GM12878 (cell line): Measurements from ENCODE around the gene BCL2. TPM values are rescaled to one million over a fixed set of nuclear protein-coding genes. Genes with fewer than 3 reads are reported as not detected.

ENCODE experiments used
- ATAC-seq: fragments of 200-7000 bp; cut with Tn5 transposase; 3 replicates; pipeline ENCODE4 v1.9.1; 2020; ENCODE audit warnings: mild to moderate bottlenecking, moderate library complexity
- BruUV-seq: library from RNA; stranded (reverse); fragments of 400-500 nt; replicated peaks from 2 replicates; lab custom pipeline; 2021; lab: Mats Ljungman, UMichigan
- CTCF ChIA-PET: fragments of 300-600 bp; sonication (Branson Sonifier 250); formaldehyde crosslinking; extraction: SDS; loops from one replicate; lab custom pipeline; 2021; ENCODE audit warnings: inconsistent platforms; lab: Yijun Ruan, JAX
- POLR2A ChIA-PET: fragments of 350-600 bp; formaldehyde crosslinking; extraction: SDS; loops from one replicate; lab custom pipeline; 2021; ENCODE audit warnings: inconsistent platforms; lab: Charles Lee
- RAD21 ChIA-PET: fragments of 300-600 bp; sonication (Branson Sonifier 250); formaldehyde crosslinking; loops from one replicate; lab custom pipeline; 2023; ENCODE audit warnings: antibody characterized with exemption; ENCODE audit not compliant: unreplicated experiment; lab: Charles Lee
- SMC1A ChIA-PET: fragments of 300-600 bp; sonication (Branson Sonifier 250); formaldehyde crosslinking; loops from one replicate; lab custom pipeline; 2023; ENCODE audit not compliant: unreplicated experiment, uncharacterized antibody; lab: Charles Lee
- DNase-seq: peaks from one replicate; pipeline ENCODE4 v3.0.0-alpha.2; 2011; ENCODE audit warnings: low read depth, low spot score
- FAIRE-seq: peaks from 3 replicates; lab custom pipeline; 2011; peaks lifted over from hg19 to GRCh38; lab: Jason Lieb, UNC
- H2AFZ ChIP-seq: 2 replicates; pipeline ENCODE4 v1.6.0; 2011; ENCODE audit warnings: low read depth, low read length, control low read depth; ENCODE audit not compliant: control insufficient read depth
- H3K27ac ChIP-seq: 2 replicates; pipeline ENCODE4 v1.5.1; 2011; ENCODE audit warnings: control low read depth; ENCODE audit not compliant: control insufficient read depth, insufficient read depth
- H3K27me3 ChIP-seq, 2 experiments: replicated peaks in 1 of 2; 2 replicates each; pipeline versions ENCODE4 v1.6.0 to v1.6.1; 2011; ENCODE audit warnings: low read length in 1 of 2; ENCODE audit not compliant: control insufficient read depth in 2 of 2, insufficient read depth in 2 of 2
- H3K36me3 ChIP-seq, 2 experiments: 2 replicates each; pipeline ENCODE4 v1.5.1; 2011; ENCODE audit warnings: low read length in 1 of 2; ENCODE audit not compliant: control insufficient read depth in 2 of 2, insufficient read depth in 2 of 2
- H3K4me1 ChIP-seq: 2 replicates; pipeline ENCODE4 v1.6.1; 2011; ENCODE audit warnings: mild to moderate bottlenecking, low read length, moderate library complexity, mixed read lengths; ENCODE audit not compliant: control insufficient read depth, insufficient read depth
- H3K4me2 ChIP-seq: 2 replicates; pipeline ENCODE4 v1.6.0; 2011; ENCODE audit warnings: control low read depth; ENCODE audit not compliant: control insufficient read depth, insufficient read depth
- H3K4me3 ChIP-seq: fragments of 200-600 bp; sonication (generic); 2 replicates; pipeline ENCODE4 v1.5.1; 2016
- H3K79me2 ChIP-seq: 2 replicates; pipeline ENCODE4 v1.6.0; 2011; ENCODE audit warnings: low read length; ENCODE audit not compliant: control insufficient read depth, insufficient read depth
- H3K9ac ChIP-seq: 2 replicates; pipeline ENCODE4 v1.8.0; 2011; ENCODE audit warnings: low read length, control low read depth, mixed read lengths; ENCODE audit not compliant: control insufficient read depth, insufficient read depth
- H3K9me3 ChIP-seq: replicated peaks from 3 replicates; pipeline ENCODE4 v1.5.1; 2011; ENCODE audit warnings: mild to moderate bottlenecking, low read length; ENCODE audit not compliant: control insufficient read depth, insufficient read depth
- H4K20me1 ChIP-seq: 2 replicates; pipeline ENCODE4 v1.6.0; 2011; ENCODE audit not compliant: control insufficient read depth, insufficient read depth
- CEBPZ ChIP-seq: fragments of 150-350 bp; IDR thresholded peaks from 2 replicates; pipeline ENCODE4 v1.6.1; 2016; ENCODE audit warnings: low read depth, low read length
- NR2C2 ChIP-seq: IDR thresholded peaks from 2 replicates; pipeline ENCODE4 v1.6.1; 2011; ENCODE audit warnings: borderline replicate concordance, low read depth; ENCODE audit not compliant: control insufficient read depth, insufficient read length
- POLR2AphosphoS2 ChIP-seq: IDR thresholded peaks from 2 replicates; pipeline ENCODE4 v1.6.1; 2011; ENCODE audit warnings: low read depth, mild to moderate bottlenecking, low read length, improper control_type of control experiment, moderate library complexity
- SKIL ChIP-seq: fragments of 450-650 bp; IDR thresholded peaks from 2 replicates; pipeline ENCODE4 v1.6.1; 2017; ENCODE audit warnings: mild to moderate bottlenecking, low read depth, inconsistent platforms; ENCODE audit not compliant: poor library complexity, severe bottlenecking
- TCF12 ChIP-seq: IDR thresholded peaks from 2 replicates; pipeline ENCODE4 v1.6.1; 2011; ENCODE audit warnings: low read depth, mild to moderate bottlenecking, low read length
- USF2 ChIP-seq: IDR thresholded peaks from 2 replicates; pipeline ENCODE4 v1.6.1; 2011; ENCODE audit warnings: low read depth, low read length, improper control_type of control experiment, borderline replicate concordance
- ZNF687 ChIP-seq: fragments of 450-650 bp; IDR thresholded peaks from 2 replicates; pipeline ENCODE4 v1.6.1; 2017; ENCODE audit warnings: mild to moderate bottlenecking, moderate library complexity
- WGBS: methylation state at CpG from one replicate; pipeline ENCODE4 v1.1.6; 2016; ENCODE audit warnings: low lambda C conversion rate; ENCODE audit not compliant: insufficient replicate concordance, insufficient coverage; ENCODE audit errors: missing lambda C conversion rate; 5-methylcytosine and 5-hydroxymethylcytosine counted together
- in situ Hi-C: fragments of 300-500 bp; cut with MboI; formaldehyde crosslinking; loops from 9 replicates; pipeline ENCODE4 v1.14.3; 2018; ENCODE audit warnings: mixed read lengths
- intact Hi-C: fragments of 100-400 bp; cut with micrococcal nuclease; formaldehyde crosslinking; loops from one replicate; pipeline ENCODE4 v1.14.2; 2022; ENCODE audit not compliant: unreplicated experiment
- polyA plus RNA-seq, 11 experiments: library from polyadenylated mRNA; depleted of rRNA in 4 of 11; unstranded in 6 of 11; stranded (reverse) in 5 of 11; fragments of >200 nt; fragmentation: Nextera tagmentation in 4 of 11; fragmentation: Illumina TruSeq in 1 of 11; extraction: Ambion mirVana in 4 of 11; extraction: Trizol in 1 of 11; gene quantifications; 1 replicate in 1 of 11; 2 replicates in 10 of 11; pipeline versions ENCODE4 v1.2.1 to v1.2.3, GENCODE V29; 2011 to 2016; ENCODE audit warnings: inconsistent platforms in 2 of 11, missing spikeins in 2 of 11, low read depth in 1 of 11
- total RNA-seq, 4 experiments: library from RNA; depleted of rRNA in 3 of 4; stranded (reverse); fragments of >200 nt in 3 of 4; fragmentation: Illumina TruSeq in 1 of 4; extraction: Trizol in 1 of 4; gene quantifications; 2 replicates each; pipeline versions ENCODE4 v1.2.1 to v1.2.3, GENCODE V29; 2013 to 2021

Gene BCL2
- total and polyA plus RNA-seq, 10 of the 15 experiments (the other 5 are each of a cell fraction or from before 2014, with no cell fraction given): 4.1 to 47.8 (median 19.3) TPM

- Histone ChIP-seq H3K9ac (peak overlapping the region; percentile 51), H3K36me3 (peaks cover 1 to 27% of the 10 kb centered on the region in 2 experiments), H3K9me3 (no peaks in the 10 kb centered on the region; the same call in 2 of the 3 replicates), H3K79me2 (peaks cover 96% of the 10 kb centered on the region), H3K27ac (peak overlapping the region; percentile 73), H3K4me1 (peaks cover 57% of the 10 kb centered on the region), H4K20me1 (no peaks in the 10 kb centered on the region), H3K4me3 (peak overlapping the region; percentile 25), H2AFZ (peak overlapping the region; percentile 34), H3K27me3 (no peaks in the 10 kb centered on the region), H3K4me2 (peak overlapping the region; percentile 94)
- ChIA-PET POLR2A (interaction anchor here (1.0 to 1.6 kb wide), 8 partner anchors 9 to 100 kb away, joined by 3 to 8 read pairs (median 5); no protein-coding TSS in a partner anchor), SMC1A (interaction anchor here (0.9 to 2.8 kb wide), 12 partner anchors 10 to 146 kb away, joined by 3 to 10 read pairs (median 4); no protein-coding TSS in a partner anchor), RAD21 (interaction anchor here (1.0 to 1.5 kb wide), 8 partner anchors 9 to 127 kb away, joined by 3 to 10 read pairs (median 5); no protein-coding TSS in a partner anchor), CTCF (interaction anchor here (1.0 to 2.7 kb wide), 6 partner anchors 9 to 33 kb away, joined by 3 to 9 read pairs (median 6); no protein-coding TSS in a partner anchor)
- WGBS: 5% methylated on average over 14 of the region's 14 CpGs
- no peak for FAIRE-seq
- BruUV-seq: no TSS peak
- DNase-seq: peak; percentile 66
- intact Hi-C loops (no loop called here), in situ Hi-C loops (no loop called here)
- ATAC-seq: peak; percentile 94
- TF ChIP-seq ZNF687: peak; percentile 94
- TF ChIP-seq CEBPZ: no peak
- TF ChIP-seq USF2: no peak
- TF ChIP-seq NR2C2: no peak
- peak; percentile 15 for TF ChIP-seq SKIL
- TF ChIP-seq TCF12: 0 out of 2 replicates have a peak, but pooled peaks have one; percentile 12
- TF ChIP-seq POLR2AphosphoS2: peak; percentile 38; the same call in 1 of the 2 replicates
These were observed 34.5 kb downstream of the BCL2 start for GRCh38 chr18:63284827-63285733.
